GM12878 (cell line): ENCODE results near the gene FAM219A. TPM values are rescaled to one million over a fixed set of nuclear protein-coding genes. Genes with fewer than 3 reads are reported as not detected.

ENCODE experiments used
- FOS ChIP-seq: IDR thresholded peaks from 3 replicates; pipeline ENCODE4 v1.6.1; 2011; ENCODE audit warnings: borderline replicate concordance; ENCODE audit not compliant: insufficient read length; ENCODE audit errors: extremely low read depth
- GABPA ChIP-seq: IDR thresholded peaks from 2 replicates; pipeline ENCODE4 v1.6.1; 2014; ENCODE audit warnings: antibody characterized with exemption, low read depth, mild to moderate bottlenecking, inconsistent platforms
- HCFC1 ChIP-seq: fragments of 150-350 bp; IDR thresholded peaks from 2 replicates; pipeline ENCODE4 v1.6.1; 2014; ENCODE audit warnings: low read length
- HDAC2 ChIP-seq: fragments of 200-600 bp; sonication (generic); IDR thresholded peaks from 2 replicates; pipeline ENCODE4 v1.6.1; 2017
- HDAC6 ChIP-seq: fragments of 200-600 bp; sonication (generic); IDR thresholded peaks from one replicate; pipeline ENCODE4 v1.8.0; 2017; ENCODE audit warnings: antibody characterized with exemption; ENCODE audit not compliant: unreplicated experiment
- NFIC ChIP-seq: IDR thresholded peaks from 2 replicates; pipeline ENCODE4 v1.6.1; 2012; ENCODE audit warnings: low read depth, mild to moderate bottlenecking, inconsistent platforms, low read length, moderate library complexity
- SREBF2 ChIP-seq: IDR thresholded peaks from 2 replicates; pipeline ENCODE4 v1.6.1; 2012; ENCODE audit warnings: mild to moderate bottlenecking, low read length
- WRNIP1 ChIP-seq: IDR thresholded peaks from 2 replicates; pipeline ENCODE4 v1.6.1; 2011; ENCODE audit warnings: low read depth, low read length, improper control_type of control experiment, borderline replicate concordance
- ZNF622 ChIP-seq: fragments of 450-650 bp; IDR thresholded peaks from 2 replicates; pipeline ENCODE4 v1.6.1; 2017; ENCODE audit warnings: mild to moderate bottlenecking, inconsistent platforms
- polyA plus RNA-seq, 11 experiments: library from polyadenylated mRNA; depleted of rRNA in 4 of 11; unstranded in 6 of 11; stranded (reverse) in 5 of 11; fragments of >200 nt; fragmentation: Nextera tagmentation in 4 of 11; fragmentation: Illumina TruSeq in 1 of 11; extraction: Ambion mirVana in 4 of 11; extraction: Trizol in 1 of 11; gene quantifications; 1 replicate in 1 of 11; 2 replicates in 10 of 11; pipeline versions ENCODE4 v1.2.1 to v1.2.3, GENCODE V29; 2011 to 2016; ENCODE audit warnings: inconsistent platforms in 2 of 11, missing spikeins in 2 of 11, low read depth in 1 of 11
- total RNA-seq, 4 experiments: library from RNA; depleted of rRNA in 3 of 4; stranded (reverse); fragments of >200 nt in 3 of 4; fragmentation: Illumina TruSeq in 1 of 4; extraction: Trizol in 1 of 4; gene quantifications; 2 replicates each; pipeline versions ENCODE4 v1.2.1 to v1.2.3, GENCODE V29; 2013 to 2021
- TF ChIP-seq, protein P1 (sequence below): fragments of 150-350 bp; IDR thresholded peaks from 2 replicates; pipeline ENCODE4 v1.6.1; 2016; ENCODE audit warnings: low read depth, low read length
- TF ChIP-seq, protein P2 (sequence below): fragments of 450-650 bp; formaldehyde crosslinking; IDR thresholded peaks from 2 replicates; pipeline ENCODE4 v1.5.0; 2022; ENCODE audit warnings: mild to moderate bottlenecking, missing genetic modification characterization
- TF ChIP-seq, protein P3 (sequence below): IDR thresholded peaks from 2 replicates; pipeline ENCODE4 v1.6.1; 2012; ENCODE audit warnings: improper control_type of control experiment, low read depth, low read length; ENCODE audit not compliant: insufficient replicate concordance

Gene FAM219A
- total and polyA plus RNA-seq, 10 of the 15 experiments (the other 5 are each of a cell fraction or from before 2014, with no cell fraction given) = 0.11 to 2.0 (median 0.71) TPM

DNA sequence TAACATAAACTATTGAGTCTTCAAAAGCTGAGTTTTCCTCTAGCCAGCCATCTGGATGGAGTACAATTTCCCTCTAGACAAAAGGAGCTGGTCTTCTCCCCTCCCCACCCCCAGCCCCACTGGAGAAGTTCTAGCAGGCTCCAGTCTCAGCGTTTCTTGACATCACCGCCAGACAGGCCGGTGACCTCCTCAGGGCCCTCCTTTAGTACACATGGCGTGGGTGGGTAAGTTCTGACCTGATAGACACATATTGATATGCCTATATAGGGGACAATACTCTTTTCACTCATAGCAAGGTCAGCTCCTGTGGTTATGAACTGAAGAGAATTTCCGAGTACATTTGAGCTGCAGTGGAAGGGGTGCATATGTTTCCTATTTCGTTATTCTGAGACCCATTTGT, 27.5 kb upstream of the FAM219A start (continued):
- TF ChIP-seq, protein P1, sequence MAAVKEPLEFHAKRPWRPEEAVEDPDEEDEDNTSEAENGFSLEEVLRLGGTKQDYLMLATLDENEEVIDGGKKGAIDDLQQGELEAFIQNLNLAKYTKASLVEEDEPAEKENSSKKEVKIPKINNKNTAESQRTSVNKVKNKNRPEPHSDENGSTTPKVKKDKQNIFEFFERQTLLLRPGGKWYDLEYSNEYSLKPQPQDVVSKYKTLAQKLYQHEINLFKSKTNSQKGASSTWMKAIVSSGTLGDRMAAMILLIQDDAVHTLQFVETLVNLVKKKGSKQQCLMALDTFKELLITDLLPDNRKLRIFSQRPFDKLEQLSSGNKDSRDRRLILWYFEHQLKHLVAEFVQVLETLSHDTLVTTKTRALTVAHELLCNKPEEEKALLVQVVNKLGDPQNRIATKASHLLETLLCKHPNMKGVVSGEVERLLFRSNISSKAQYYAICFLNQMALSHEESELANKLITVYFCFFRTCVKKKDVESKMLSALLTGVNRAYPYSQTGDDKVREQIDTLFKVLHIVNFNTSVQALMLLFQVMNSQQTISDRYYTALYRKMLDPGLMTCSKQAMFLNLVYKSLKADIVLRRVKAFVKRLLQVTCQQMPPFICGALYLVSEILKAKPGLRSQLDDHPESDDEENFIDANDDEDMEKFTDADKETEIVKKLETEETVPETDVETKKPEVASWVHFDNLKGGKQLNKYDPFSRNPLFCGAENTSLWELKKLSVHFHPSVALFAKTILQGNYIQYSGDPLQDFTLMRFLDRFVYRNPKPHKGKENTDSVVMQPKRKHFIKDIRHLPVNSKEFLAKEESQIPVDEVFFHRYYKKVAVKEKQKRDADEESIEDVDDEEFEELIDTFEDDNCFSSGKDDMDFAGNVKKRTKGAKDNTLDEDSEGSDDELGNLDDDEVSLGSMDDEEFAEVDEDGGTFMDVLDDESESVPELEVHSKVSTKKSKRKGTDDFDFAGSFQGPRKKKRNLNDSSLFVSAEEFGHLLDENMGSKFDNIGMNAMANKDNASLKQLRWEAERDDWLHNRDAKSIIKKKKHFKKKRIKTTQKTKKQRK = no peak
- no peak for TF ChIP-seq HCFC1
- no peak for TF ChIP-seq SREBF2
- TF ChIP-seq HDAC2 = no peak
- TF ChIP-seq, protein P2, sequence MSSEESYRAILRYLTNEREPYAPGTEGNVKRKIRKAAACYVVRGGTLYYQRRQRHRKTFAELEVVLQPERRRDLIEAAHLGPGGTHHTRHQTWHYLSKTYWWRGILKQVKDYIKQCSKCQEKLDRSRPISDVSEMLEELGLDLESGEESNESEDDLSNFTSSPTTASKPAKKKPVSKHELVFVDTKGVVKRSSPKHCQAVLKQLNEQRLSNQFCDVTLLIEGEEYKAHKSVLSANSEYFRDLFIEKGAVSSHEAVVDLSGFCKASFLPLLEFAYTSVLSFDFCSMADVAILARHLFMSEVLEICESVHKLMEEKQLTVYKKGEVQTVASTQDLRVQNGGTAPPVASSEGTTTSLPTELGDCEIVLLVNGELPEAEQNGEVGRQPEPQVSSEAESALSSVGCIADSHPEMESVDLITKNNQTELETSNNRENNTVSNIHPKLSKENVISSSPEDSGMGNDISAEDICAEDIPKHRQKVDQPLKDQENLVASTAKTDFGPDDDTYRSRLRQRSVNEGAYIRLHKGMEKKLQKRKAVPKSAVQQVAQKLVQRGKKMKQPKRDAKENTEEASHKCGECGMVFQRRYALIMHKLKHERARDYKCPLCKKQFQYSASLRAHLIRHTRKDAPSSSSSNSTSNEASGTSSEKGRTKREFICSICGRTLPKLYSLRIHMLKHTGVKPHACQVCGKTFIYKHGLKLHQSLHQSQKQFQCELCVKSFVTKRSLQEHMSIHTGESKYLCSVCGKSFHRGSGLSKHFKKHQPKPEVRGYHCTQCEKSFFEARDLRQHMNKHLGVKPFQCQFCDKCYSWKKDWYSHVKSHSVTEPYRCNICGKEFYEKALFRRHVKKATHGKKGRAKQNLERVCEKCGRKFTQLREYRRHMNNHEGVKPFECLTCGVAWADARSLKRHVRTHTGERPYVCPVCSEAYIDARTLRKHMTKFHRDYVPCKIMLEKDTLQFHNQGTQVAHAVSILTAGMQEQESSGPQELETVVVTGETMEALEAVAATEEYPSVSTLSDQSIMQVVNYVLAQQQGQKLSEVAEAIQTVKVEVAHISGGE (CRISPR knock-in tag) = no peak
- no peak for TF ChIP-seq WRNIP1
- no peak for TF ChIP-seq ZNF622
- no peak for TF ChIP-seq HDAC6
- TF ChIP-seq FOS = no peak
- no peak for TF ChIP-seq GABPA
- no peak for TF ChIP-seq NFIC
- TF ChIP-seq, protein P3, sequence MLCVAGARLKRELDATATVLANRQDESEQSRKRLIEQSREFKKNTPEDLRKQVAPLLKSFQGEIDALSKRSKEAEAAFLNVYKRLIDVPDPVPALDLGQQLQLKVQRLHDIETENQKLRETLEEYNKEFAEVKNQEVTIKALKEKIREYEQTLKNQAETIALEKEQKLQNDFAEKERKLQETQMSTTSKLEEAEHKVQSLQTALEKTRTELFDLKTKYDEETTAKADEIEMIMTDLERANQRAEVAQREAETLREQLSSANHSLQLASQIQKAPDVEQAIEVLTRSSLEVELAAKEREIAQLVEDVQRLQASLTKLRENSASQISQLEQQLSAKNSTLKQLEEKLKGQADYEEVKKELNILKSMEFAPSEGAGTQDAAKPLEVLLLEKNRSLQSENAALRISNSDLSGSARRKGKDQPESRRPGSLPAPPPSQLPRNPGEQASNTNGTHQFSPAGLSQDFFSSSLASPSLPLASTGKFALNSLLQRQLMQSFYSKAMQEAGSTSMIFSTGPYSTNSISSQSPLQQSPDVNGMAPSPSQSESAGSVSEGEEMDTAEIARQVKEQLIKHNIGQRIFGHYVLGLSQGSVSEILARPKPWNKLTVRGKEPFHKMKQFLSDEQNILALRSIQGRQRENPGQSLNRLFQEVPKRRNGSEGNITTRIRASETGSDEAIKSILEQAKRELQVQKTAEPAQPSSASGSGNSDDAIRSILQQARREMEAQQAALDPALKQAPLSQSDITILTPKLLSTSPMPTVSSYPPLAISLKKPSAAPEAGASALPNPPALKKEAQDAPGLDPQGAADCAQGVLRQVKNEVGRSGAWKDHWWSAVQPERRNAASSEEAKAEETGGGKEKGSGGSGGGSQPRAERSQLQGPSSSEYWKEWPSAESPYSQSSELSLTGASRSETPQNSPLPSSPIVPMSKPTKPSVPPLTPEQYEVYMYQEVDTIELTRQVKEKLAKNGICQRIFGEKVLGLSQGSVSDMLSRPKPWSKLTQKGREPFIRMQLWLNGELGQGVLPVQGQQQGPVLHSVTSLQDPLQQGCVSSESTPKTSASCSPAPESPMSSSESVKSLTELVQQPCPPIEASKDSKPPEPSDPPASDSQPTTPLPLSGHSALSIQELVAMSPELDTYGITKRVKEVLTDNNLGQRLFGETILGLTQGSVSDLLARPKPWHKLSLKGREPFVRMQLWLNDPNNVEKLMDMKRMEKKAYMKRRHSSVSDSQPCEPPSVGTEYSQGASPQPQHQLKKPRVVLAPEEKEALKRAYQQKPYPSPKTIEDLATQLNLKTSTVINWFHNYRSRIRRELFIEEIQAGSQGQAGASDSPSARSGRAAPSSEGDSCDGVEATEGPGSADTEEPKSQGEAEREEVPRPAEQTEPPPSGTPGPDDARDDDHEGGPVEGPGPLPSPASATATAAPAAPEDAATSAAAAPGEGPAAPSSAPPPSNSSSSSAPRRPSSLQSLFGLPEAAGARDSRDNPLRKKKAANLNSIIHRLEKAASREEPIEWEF = no peak
